Trophoblast cell (in vitro differentiated cells and primary cell): Measurements from ENCODE around the gene NSG1.
A peak's percentile ranks its signal among the peaks of the same experiment; 100 is the strongest.

Source experiments
- DNase-seq, 2 donors: peaks; one replicate each; pipeline ENCODE4 v3.0.0-alpha.2; 2016
- H2AFZ ChIP-seq: 2 replicates; pipeline ENCODE4 v1.6.1; 2013; ENCODE audit warnings: low read length, moderate library complexity, mild to moderate bottlenecking; ENCODE audit not compliant: insufficient read depth, poor library complexity
- H2AK5ac ChIP-seq: 2 replicates; pipeline ENCODE4 v1.6.1; 2013; ENCODE audit warnings: mild to moderate bottlenecking, low read length
- H2BK120ac ChIP-seq: 2 replicates; pipeline ENCODE4 v1.6.1; 2013; ENCODE audit warnings: low read length, mild to moderate bottlenecking, moderate library complexity; ENCODE audit not compliant: insufficient read depth, poor library complexity
- H2BK12ac ChIP-seq: 2 replicates; pipeline ENCODE4 v1.6.1; 2013; ENCODE audit warnings: mild to moderate bottlenecking, low read length, moderate library complexity
- H2BK5ac ChIP-seq: 2 replicates; pipeline ENCODE4 v1.6.1; 2013; ENCODE audit warnings: low read length, low read depth, moderate library complexity, mild to moderate bottlenecking; ENCODE audit not compliant: poor library complexity
- H3K14ac ChIP-seq: 2 replicates; pipeline ENCODE4 v1.6.1; 2013; ENCODE audit warnings: mild to moderate bottlenecking, low read length
- H3K18ac ChIP-seq: 2 replicates; pipeline ENCODE4 v1.6.1; 2013; ENCODE audit warnings: mild to moderate bottlenecking, low read length
- H3K23ac ChIP-seq: 2 replicates; pipeline ENCODE4 v1.6.1; 2013; ENCODE audit warnings: low read length
- H3K27ac ChIP-seq: 2 replicates; pipeline ENCODE4 v1.5.1; 2013; ENCODE audit warnings: low read depth, mild to moderate bottlenecking, inconsistent platforms, low read length, moderate library complexity
- H3K27me3 ChIP-seq: 2 replicates; pipeline ENCODE4 v1.6.1; 2013; ENCODE audit warnings: inconsistent platforms, mild to moderate bottlenecking, low read length, moderate library complexity; ENCODE audit not compliant: insufficient read depth
- H3K36me3 ChIP-seq, 2 experiments: 1 replicate in 1 of 2; 2 replicates in 1 of 2; pipeline ENCODE4 v1.6.1; 2013; ENCODE audit warnings: low read length in 2 of 2, mild to moderate bottlenecking in 2 of 2, moderate library complexity in 1 of 2; ENCODE audit not compliant: insufficient read depth in 2 of 2, control insufficient read depth in 1 of 2
- H3K4ac ChIP-seq: 2 replicates; pipeline ENCODE4 v1.6.1; 2013; ENCODE audit warnings: low read depth, mild to moderate bottlenecking, low read length, moderate library complexity
- H3K4me1 ChIP-seq, 2 experiments: 1 replicate in 1 of 2; 2 replicates in 1 of 2; pipeline ENCODE4 v1.6.1; 2013; ENCODE audit warnings: low read length in 2 of 2, mild to moderate bottlenecking in 2 of 2, moderate library complexity in 1 of 2; ENCODE audit not compliant: insufficient read depth in 2 of 2, control insufficient read depth in 1 of 2
- H3K4me2 ChIP-seq: 2 replicates; pipeline ENCODE4 v1.6.1; 2013; ENCODE audit warnings: inconsistent platforms, mild to moderate bottlenecking, low read length, moderate library complexity
- H3K4me3 ChIP-seq: 2 replicates; pipeline ENCODE4 v1.5.1; 2013; ENCODE audit warnings: mild to moderate bottlenecking, low read depth, low read length, inconsistent platforms
- H3K79me1 ChIP-seq: one replicate; pipeline ENCODE4 v1.6.1; 2013; ENCODE audit warnings: low read length
- H3K79me2 ChIP-seq: 2 replicates; pipeline ENCODE4 v1.6.1; 2013; ENCODE audit warnings: low read length, mild to moderate bottlenecking; ENCODE audit not compliant: control insufficient read depth, insufficient read depth, poor library complexity
- H3K9ac ChIP-seq: 2 replicates; pipeline ENCODE4 v1.6.1; 2013; ENCODE audit warnings: mild to moderate bottlenecking, low read length
- H3K9me3 ChIP-seq: 2 replicates; pipeline ENCODE4 v1.6.1; 2013; ENCODE audit warnings: low read depth, mild to moderate bottlenecking, control low read depth, inconsistent platforms, low read length; ENCODE audit not compliant: insufficient read depth
- H4K12ac ChIP-seq: 2 replicates; pipeline ENCODE4 v1.6.1; 2013; ENCODE audit warnings: low read depth, mild to moderate bottlenecking, low read length, moderate library complexity
- H4K8ac ChIP-seq: 2 replicates; pipeline ENCODE4 v1.6.1; 2013; ENCODE audit warnings: low read depth, mild to moderate bottlenecking, low read length, moderate library complexity
- H4K91ac ChIP-seq: one replicate; pipeline ENCODE4 v1.6.1; 2013; ENCODE audit warnings: low read depth, mild to moderate bottlenecking, low read length, moderate library complexity
- WGBS: extraction: QIAGEN DNeasy Blood & Tissue Kit; methylation state at CpG from one replicate; pipeline ENCODE4 v1.1.7; 2013; ENCODE audit warnings: missing lambda C conversion rate; ENCODE audit not compliant: insufficient read length, insufficient coverage; ENCODE audit errors: extremely low coverage; 5-methylcytosine and 5-hydroxymethylcytosine counted together

Gene NSG1

GRCh38 chr4:4438891-4439290, 52.0 kb downstream of the NSG1 start:
- Histone ChIP-seq H3K4me3 (no peak overlapping the region), H2BK12ac (no peak overlapping the region), H2BK5ac (no peak overlapping the region), H3K4ac (no peak overlapping the region), H3K4me1 (peaks cover 4 to 6% of the 10 kb centered on the region in 2 experiments), H4K12ac (no peak overlapping the region), H3K9me3 (peaks cover 2% of the 10 kb centered on the region), H3K36me3 (peaks cover 16 to 23% of the 10 kb centered on the region in 2 experiments), H3K79me2 (no peaks in the 10 kb centered on the region), H3K27ac (no peak overlapping the region), H3K27me3 (no peaks in the 10 kb centered on the region), H3K14ac (no peak overlapping the region), H3K4me2 (no peak overlapping the region), H3K23ac (no peak overlapping the region), H2BK120ac (no peak overlapping the region), H4K8ac (no peak overlapping the region), H2AK5ac (no peak overlapping the region), H4K91ac (no peak overlapping the region), H3K79me1 (peaks cover 8% of the 10 kb centered on the region), H3K9ac (no peak overlapping the region), H3K18ac (no peak overlapping the region), H2AFZ (no peak overlapping the region)
- no peak for DNase-seq

DNA sequence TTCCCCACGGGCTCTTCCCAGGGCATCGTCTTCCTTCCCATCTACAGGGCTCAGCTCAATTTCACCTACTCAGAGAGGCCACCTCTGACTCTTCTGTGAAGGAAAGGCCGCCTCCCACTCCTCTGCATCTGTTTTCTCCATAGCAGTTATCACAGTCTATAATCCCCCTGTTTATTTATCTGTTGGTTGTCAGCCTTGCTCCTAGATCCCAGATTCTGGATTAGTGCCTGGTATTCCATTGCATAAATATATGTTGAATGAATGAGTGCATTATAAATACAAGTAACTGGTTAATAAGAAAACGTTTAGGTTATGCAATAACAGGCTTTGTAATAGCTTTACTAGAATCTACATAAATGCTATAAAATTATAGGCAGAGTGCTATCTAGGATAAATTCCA, 52.9 kb downstream of the NSG1 start:
- no peak overlapping the region for H2AFZ ChIP-seq
- no peak overlapping the region for H4K91ac ChIP-seq
- no peak overlapping the region for H3K23ac ChIP-seq
- H2BK5ac ChIP-seq: no peak overlapping the region
- H3K18ac ChIP-seq: no peak overlapping the region
- peaks cover 12% of the 10 kb centered on the region for H3K79me1 ChIP-seq
- no peak overlapping the region for H3K9ac ChIP-seq
- no CpG with 5 or more reads among the region's 4 CpGs for WGBS
- peaks cover 16 to 20% of the 10 kb centered on the region in 2 experiments for H3K36me3 ChIP-seq
- H2AK5ac ChIP-seq: no peak overlapping the region
- no peak overlapping the region for H4K12ac ChIP-seq
- H3K27ac ChIP-seq: no peak overlapping the region
- H3K4ac ChIP-seq: no peak overlapping the region
- H2BK120ac ChIP-seq: no peak overlapping the region
- H3K4me1 ChIP-seq: peaks cover 8 to 10% of the 10 kb centered on the region in 2 experiments
- no peak overlapping the region for H2BK12ac ChIP-seq
- no peak overlapping the region for H3K4me3 ChIP-seq
- peaks cover 3% of the 10 kb centered on the region for H3K79me2 ChIP-seq
- H4K8ac ChIP-seq: no peak overlapping the region
- no peak for DNase-seq
- H3K14ac ChIP-seq: no peak overlapping the region
- H3K4me2 ChIP-seq: no peak overlapping the region
- H3K9me3 ChIP-seq: peaks cover 2% of the 10 kb centered on the region
- no peaks in the 10 kb centered on the region for H3K27me3 ChIP-seq

DNA sequence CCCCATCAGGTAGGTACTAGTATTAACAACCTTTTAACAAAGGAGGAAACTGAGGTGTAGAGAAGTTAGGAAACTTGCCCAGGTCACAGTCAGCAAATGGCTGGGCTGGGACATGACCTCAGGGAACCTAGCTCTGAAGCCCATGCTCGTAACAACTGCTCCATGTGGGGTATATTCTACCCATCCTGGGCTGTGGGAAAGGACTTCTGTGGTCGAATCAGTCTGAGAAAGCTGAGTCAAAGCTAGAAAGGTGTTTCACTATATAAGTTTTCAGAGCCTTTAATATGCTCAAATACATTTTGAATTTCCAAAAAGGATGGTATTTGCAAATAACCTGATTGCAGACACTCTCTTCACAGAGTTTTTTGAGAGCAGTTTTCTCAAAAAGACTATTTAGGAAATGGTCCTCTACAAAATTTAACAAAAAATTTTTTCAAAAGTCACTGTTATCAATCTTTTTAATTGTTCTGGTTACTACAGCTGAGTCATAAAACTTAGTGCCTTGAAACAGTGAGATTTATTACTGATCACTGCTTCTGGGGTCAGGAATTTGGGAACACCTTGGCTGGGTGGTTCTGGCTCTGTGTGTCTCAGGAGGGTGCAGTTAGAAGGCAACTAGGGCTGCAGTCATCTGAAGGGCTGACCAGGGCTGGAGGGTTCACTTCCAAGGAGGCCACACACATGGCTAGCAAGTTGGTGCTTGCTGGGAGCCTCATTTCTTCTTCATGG, 53.6 kb downstream of the NSG1 start:
- Histone ChIP-seq H2BK12ac (peak overlapping the region; percentile 19), H3K4me3 (no peak overlapping the region), H3K9ac (no peak overlapping the region), H3K36me3 (peaks cover 16 to 19% of the 10 kb centered on the region in 2 experiments), H2AFZ (no peak overlapping the region), H3K18ac (peak overlapping the region; percentile 60), H3K4me2 (no peak overlapping the region), H3K79me1 (peaks cover 12% of the 10 kb centered on the region), H3K79me2 (peaks cover 3% of the 10 kb centered on the region), H4K12ac (no peak overlapping the region), H3K4ac (no peak overlapping the region), H2BK5ac (peak overlapping the region; percentile 56), H3K9me3 (peaks cover 2% of the 10 kb centered on the region), H3K14ac (peak overlapping the region; percentile 13), H2AK5ac (no peak overlapping the region), H3K4me1 (peaks cover 8 to 10% of the 10 kb centered on the region in 2 experiments), H3K27me3 (no peaks in the 10 kb centered on the region), H4K8ac (peak overlapping the region; percentile 22), H3K27ac (peak overlapping the region; percentile 2), H2BK120ac (no peak overlapping the region), H4K91ac (no peak overlapping the region), H3K23ac (no peak overlapping the region)
- DNase-seq: no peak
- WGBS: no CpG with 5 or more reads among the region's 2 CpGs

DNA sequence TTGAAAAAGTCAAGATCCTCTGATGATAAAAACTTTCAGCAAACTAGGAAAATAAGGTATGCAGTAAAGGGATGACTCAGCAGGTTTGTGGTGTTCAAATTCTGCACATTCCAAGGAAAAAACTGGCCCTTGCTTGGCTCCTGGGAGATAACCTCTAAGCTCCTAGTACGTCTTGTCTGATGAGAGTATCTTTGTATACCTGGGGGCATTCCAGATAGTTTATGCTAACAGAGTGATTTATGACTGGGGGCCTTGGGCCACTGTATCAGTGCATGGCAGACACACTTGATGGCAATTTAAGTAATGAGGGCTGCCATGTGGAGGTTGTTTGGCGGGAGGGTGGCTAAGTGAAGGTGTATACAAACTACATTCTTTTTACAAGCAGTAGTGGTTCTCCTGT, 56.9 kb downstream of the NSG1 start:
- Histone ChIP-seq H3K18ac (no peak overlapping the region), H3K79me2 (peaks cover 3% of the 10 kb centered on the region), H4K8ac (no peak overlapping the region), H3K23ac (no peak overlapping the region), H3K36me3 (no peaks in the 10 kb centered on the region), H2BK12ac (no peak overlapping the region), H3K4me3 (no peak overlapping the region), H3K27me3 (no peaks in the 10 kb centered on the region), H3K4ac (no peak overlapping the region), H3K9ac (no peak overlapping the region), H2BK5ac (peak overlapping the region; percentile 99), H3K79me1 (peaks cover 14% of the 10 kb centered on the region), H2BK120ac (no peak overlapping the region), H2AK5ac (no peak overlapping the region), H3K9me3 (no peaks in the 10 kb centered on the region), H3K4me2 (no peak overlapping the region), H4K12ac (no peak overlapping the region), H3K4me1 (peaks cover 8 to 10% of the 10 kb centered on the region in 2 experiments), H3K14ac (no peak overlapping the region), H2AFZ (no peak overlapping the region), H4K91ac (peak overlapping the region; percentile 97), H3K27ac (peak overlapping the region; percentile 92)
- WGBS: no CpG with 5 or more reads among the region's 2 CpGs
- DNase-seq: peak; percentile 66 to 92
